ENCODE data around the gene ETV6.

DNA sequence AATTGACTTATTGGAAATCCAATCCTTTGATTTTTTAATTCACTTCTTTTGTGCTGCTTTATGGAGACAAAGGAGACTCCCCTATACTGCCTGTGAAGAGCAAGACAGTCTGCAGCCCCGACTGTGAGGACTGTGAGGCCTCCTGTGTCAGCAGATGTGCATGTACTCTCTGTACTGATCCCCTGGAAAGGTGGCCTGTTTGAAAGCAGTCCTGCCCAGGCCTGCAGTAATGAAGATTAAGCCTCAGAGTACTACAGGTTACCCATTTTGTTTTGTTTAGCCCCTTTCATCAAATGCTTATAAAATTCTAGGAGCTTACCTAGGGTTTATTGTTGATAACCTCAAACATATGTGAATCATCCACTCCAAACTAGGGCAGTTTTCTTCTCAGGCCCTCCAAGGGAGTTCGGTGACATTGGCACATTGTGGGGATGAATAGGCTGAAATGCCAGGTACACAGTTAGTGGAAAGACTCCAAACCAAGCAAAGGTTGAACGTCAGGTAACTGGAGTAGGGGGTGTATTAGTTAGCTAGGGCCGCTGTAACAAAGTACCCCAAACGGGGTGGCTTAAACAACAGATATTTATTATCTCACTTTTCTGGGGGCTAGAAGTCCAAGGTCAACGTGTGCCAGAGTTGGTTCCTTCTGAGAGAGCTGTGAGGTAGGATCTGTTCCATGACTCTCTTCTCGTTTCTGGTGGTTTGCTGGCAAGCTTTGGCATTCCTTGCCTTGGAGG lies 212.6 kb downstream of the ETV6 start:
- TF ChIP-seq, protein P1, sequence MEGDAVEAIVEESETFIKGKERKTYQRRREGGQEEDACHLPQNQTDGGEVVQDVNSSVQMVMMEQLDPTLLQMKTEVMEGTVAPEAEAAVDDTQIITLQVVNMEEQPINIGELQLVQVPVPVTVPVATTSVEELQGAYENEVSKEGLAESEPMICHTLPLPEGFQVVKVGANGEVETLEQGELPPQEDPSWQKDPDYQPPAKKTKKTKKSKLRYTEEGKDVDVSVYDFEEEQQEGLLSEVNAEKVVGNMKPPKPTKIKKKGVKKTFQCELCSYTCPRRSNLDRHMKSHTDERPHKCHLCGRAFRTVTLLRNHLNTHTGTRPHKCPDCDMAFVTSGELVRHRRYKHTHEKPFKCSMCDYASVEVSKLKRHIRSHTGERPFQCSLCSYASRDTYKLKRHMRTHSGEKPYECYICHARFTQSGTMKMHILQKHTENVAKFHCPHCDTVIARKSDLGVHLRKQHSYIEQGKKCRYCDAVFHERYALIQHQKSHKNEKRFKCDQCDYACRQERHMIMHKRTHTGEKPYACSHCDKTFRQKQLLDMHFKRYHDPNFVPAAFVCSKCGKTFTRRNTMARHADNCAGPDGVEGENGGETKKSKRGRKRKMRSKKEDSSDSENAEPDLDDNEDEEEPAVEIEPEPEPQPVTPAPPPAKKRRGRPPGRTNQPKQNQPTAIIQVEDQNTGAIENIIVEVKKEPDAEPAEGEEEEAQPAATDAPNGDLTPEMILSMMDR (conservative IDR thresholded peaks at IDR 0.05 in 1 of 2, IDR thresholded peaks at IDR 0.05 in 1 of 2; ENCODE audit: extremely low read depth in 1 of 2, insufficient read depth in 1 of 2, low read depth in 1 of 2, low read length in 2 of 2) = no peak
- no peak for TF ChIP-seq EZH2 (IDR thresholded peaks at IDR 0.05; ENCODE audit: borderline replicate concordance, low read length)

Data from mammary epithelial cell (primary cell).